WTC11 (cell line): Measurements from ENCODE around the gene VARS2. TPM values are rescaled to one million over a fixed set of nuclear protein-coding genes. Genes with fewer than 3 reads are reported as not detected.

ENCODE experiments used
- ATAC-seq: fragments of 200-7000 bp; cut with Tn5 transposase; 2 replicates; pipeline ENCODE4 v1.10.0; 2021; ENCODE audit warnings: mild to moderate bottlenecking, moderate library complexity
- CTCF ChIA-PET: fragments of 300-600 bp; sonication (Branson Sonifier 250); formaldehyde crosslinking; loops from one replicate; lab custom pipeline; 2021; ENCODE audit warnings: antibody characterized with exemption; lab: Charles Lee
- POLR2A ChIA-PET: fragments of 350-600 bp; sonication (Branson Sonifier 250); formaldehyde crosslinking; loops from one replicate; lab custom pipeline; 2021; ENCODE audit warnings: antibody characterized with exemption; lab: Charles Lee
- DNase-seq: peaks from one replicate; pipeline ENCODE4 v3.0.0; 2021; ENCODE audit warnings: low spot score
- H3K27ac Mint-ChIP-seq: 2 replicates; pipeline ENCODE4 v1.8.0; 2021; ENCODE audit warnings: mixed read lengths
- H3K27me3 Mint-ChIP-seq: 2 replicates; pipeline ENCODE4 v1.8.0; 2021; ENCODE audit warnings: low read depth, mild to moderate bottlenecking, moderate library complexity, mixed read lengths
- H3K36me3 Mint-ChIP-seq: 2 replicates; pipeline ENCODE4 v1.8.0; 2021; ENCODE audit warnings: mixed read lengths
- H3K4me1 Mint-ChIP-seq: 2 replicates; pipeline ENCODE4 v1.8.0; 2022; ENCODE audit warnings: mixed read lengths
- H3K4me3 Mint-ChIP-seq: 2 replicates; pipeline ENCODE4 v1.8.0; 2021; ENCODE audit warnings: mild to moderate bottlenecking, moderate library complexity, mixed read lengths
- H3K9me3 Mint-ChIP-seq: 2 replicates; pipeline ENCODE4 v1.8.0; 2021; ENCODE audit warnings: mixed read lengths
- ATF1 ChIP-seq: sonication (generic); formaldehyde crosslinking; IDR thresholded peaks from 2 replicates; pipeline ENCODE4 v1.8.1; 2023; ENCODE audit warnings: mild to moderate bottlenecking, moderate library complexity, missing genetic modification reagents
- ATF2 ChIP-seq: sonication (generic); formaldehyde crosslinking; IDR thresholded peaks from 2 replicates; pipeline ENCODE4 v1.8.1; 2022; ENCODE audit warnings: low read depth, missing genetic modification reagents, borderline replicate concordance
- ATF3 ChIP-seq: sonication (generic); formaldehyde crosslinking; conservative IDR thresholded peaks from 2 replicates; pipeline ENCODE4 v1.8.1; 2022; ENCODE audit warnings: mild to moderate bottlenecking, missing genetic modification reagents
- ESRRA ChIP-seq: sonication (generic); formaldehyde crosslinking; IDR thresholded peaks from 2 replicates; pipeline ENCODE4 v1.8.1; 2022; ENCODE audit warnings: mild to moderate bottlenecking, missing genetic modification reagents, borderline replicate concordance
- HMGXB4 ChIP-seq: sonication (generic); formaldehyde crosslinking; IDR thresholded peaks from 2 replicates; pipeline ENCODE4 v1.8.1; 2023; ENCODE audit warnings: mild to moderate bottlenecking, moderate library complexity, missing genetic modification reagents
- MYBL2 ChIP-seq: sonication (generic); formaldehyde crosslinking; IDR thresholded peaks from 2 replicates; pipeline ENCODE4 v1.8.1; 2023; ENCODE audit warnings: mild to moderate bottlenecking, moderate library complexity, missing genetic modification reagents
- NR3C1 ChIP-seq: sonication (generic); formaldehyde crosslinking; conservative IDR thresholded peaks from 2 replicates; pipeline ENCODE4 v1.8.1; 2023; ENCODE audit warnings: low read depth, mild to moderate bottlenecking, missing genetic modification reagents
- RELA ChIP-seq: sonication (generic); formaldehyde crosslinking; IDR thresholded peaks from 2 replicates; pipeline ENCODE4 v1.8.1; 2022; ENCODE audit warnings: missing genetic modification reagents, mild to moderate bottlenecking, borderline replicate concordance
- SOX15 ChIP-seq: fragments of 250-450 bp; sonication (Bioruptor Pico); IDR thresholded peaks from 2 replicates; pipeline ENCODE4 v1.9.0; 2021; ENCODE audit warnings: mild to moderate bottlenecking
- SP1 ChIP-seq: sonication (generic); formaldehyde crosslinking; conservative IDR thresholded peaks from 2 replicates; pipeline ENCODE4 v1.8.1; 2022; ENCODE audit warnings: missing genetic modification reagents
- STAT6 ChIP-seq: sonication (generic); formaldehyde crosslinking; conservative IDR thresholded peaks from 2 replicates; pipeline ENCODE4 v1.8.1; 2023; ENCODE audit warnings: mild to moderate bottlenecking, low read depth, missing genetic modification reagents, moderate library complexity
- TP53 ChIP-seq: sonication (generic); formaldehyde crosslinking; IDR thresholded peaks from 2 replicates; pipeline ENCODE4 v1.8.1; 2023; ENCODE audit warnings: mild to moderate bottlenecking, missing genetic modification reagents
- ZNF425 ChIP-seq: fragments of 250-450 bp; sonication (Bioruptor Pico); conservative IDR thresholded peaks from 2 replicates; pipeline ENCODE4 v1.9.0; 2021; ENCODE audit warnings: mild to moderate bottlenecking
- ZNF512 ChIP-seq: sonication (generic); formaldehyde crosslinking; IDR thresholded peaks from 2 replicates; pipeline ENCODE4 v1.8.1; 2022; ENCODE audit warnings: missing genetic modification reagents, borderline replicate concordance
- total RNA-seq: library from RNA; stranded (reverse); gene quantifications from 3 replicates; pipeline ENCODE4 v1.2.3, GENCODE V29; 2021

Gene VARS2
- total RNA-seq, 1 experiment from 2014 or later: 65.6 TPM

GRCh38 chr6:30945281-30945680 lies 31.2 kb downstream of the VARS2 start (continued):
- TF ChIP-seq ZNF425 (CRISPR knock-in tag) (no peak), ZNF512 (CRISPR knock-in tag) (no peak), ATF2 (CRISPR knock-in tag) (no peak), STAT6 (CRISPR knock-in tag) (no peak)

- Mint-ChIP-seq H3K4me1 (peaks cover 20% of the 10 kb centered on the region), H3K27me3 (peaks cover 30% of the 10 kb centered on the region), H3K27ac (no peak overlapping the region), H3K36me3 (no peaks in the 10 kb centered on the region), H3K4me3 (no peak overlapping the region), H3K9me3 (peaks cover 38% of the 10 kb centered on the region)
- POLR2A ChIA-PET: no interaction called here
- DNase-seq (no peak), ATAC-seq (no peak)
- TF ChIP-seq STAT6 (CRISPR knock-in tag): no peak
- TF ChIP-seq ESRRA (CRISPR knock-in tag): no peak
- CTCF ChIA-PET: interaction anchor here (0.6 to 1.2 kb wide), 2 partner anchors 96 to 124 kb away, joined by 3 to 4 read pairs; no protein-coding TSS in a partner anchor
These were observed 33.2 kb downstream of the VARS2 start for GRCh38 chr6:30947231-30947630.

- Mint-ChIP-seq H3K4me1 (peaks cover 8% of the 10 kb centered on the region), H3K27ac (no peak overlapping the region)
- TF ChIP-seq ATF1 (CRISPR knock-in tag) (no peak), SOX15 (CRISPR knock-in tag) (no peak), ATF3 (CRISPR knock-in tag) (no peak), MYBL2 (CRISPR knock-in tag) (no peak), NR3C1 (no peak), RELA (CRISPR knock-in tag) (no peak), ZNF512 (CRISPR knock-in tag) (no peak), HMGXB4 (no peak), TP53 (CRISPR knock-in tag) (no peak), SP1 (no peak), ATF2 (CRISPR knock-in tag) (no peak)
These were observed 34.8 kb downstream of the VARS2 start for GRCh38 chr6:30948811-30949210.

More at GRCh38 chr6:30948811-30949210, 34.8 kb downstream of the VARS2 start:
- H3K27me3 Mint-ChIP-seq: peaks cover 40% of the 10 kb centered on the region
- no peak overlapping the region for H3K4me3 Mint-ChIP-seq
- CTCF ChIA-PET: interaction anchor here (1.1 kb wide), 1 partner anchor 59 kb away, joined by 4 read pairs; no protein-coding TSS in a partner anchor
- ATAC-seq (no peak), DNase-seq (no peak)
- no peaks in the 10 kb centered on the region for H3K36me3 Mint-ChIP-seq
- H3K9me3 Mint-ChIP-seq: peaks cover 42% of the 10 kb centered on the region
- POLR2A ChIA-PET: no interaction called here
